NCI-H2029 (cell line): ENCODE measurements around the gene SKIL.

ENCODE experiments used
- DNase-seq: peaks from one replicate; lab custom pipeline; 2025; lab: John Stamatoyannopoulos, UW

The SKIL gene

DNA sequence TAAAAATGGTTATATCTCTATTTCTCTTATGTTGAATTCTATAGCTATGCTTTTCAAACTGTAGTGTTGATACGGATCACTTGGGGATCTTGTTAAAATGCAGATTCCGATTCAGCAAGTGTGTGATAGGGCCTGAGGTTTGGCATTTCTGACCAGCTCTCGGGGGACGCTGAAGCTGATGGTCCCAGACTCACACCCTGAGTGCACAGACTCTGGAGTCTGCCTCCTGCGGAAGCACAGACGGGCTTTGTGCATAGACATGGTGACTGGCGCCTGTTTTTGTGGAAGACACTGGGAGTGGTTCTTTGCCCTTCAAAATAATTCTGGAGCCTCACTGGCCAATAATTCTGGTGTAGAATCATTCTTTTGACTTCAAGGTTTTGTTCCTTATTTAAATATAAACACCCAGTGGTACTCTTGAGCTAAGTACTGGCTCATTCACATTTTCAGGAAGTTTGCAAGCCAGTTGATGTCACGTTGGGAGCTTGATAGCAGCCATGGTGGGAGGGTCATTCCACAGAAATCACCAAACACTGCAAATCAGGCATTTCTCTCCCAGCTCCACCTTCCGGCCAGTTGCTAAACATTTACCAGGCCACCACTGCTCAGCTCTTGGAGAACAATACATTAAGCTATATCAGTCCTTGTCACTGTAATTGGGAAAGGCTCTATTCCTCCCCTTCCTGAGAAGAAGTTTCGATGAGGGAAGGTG lies 80.3 kb downstream of the SKIL start:
- DNase-seq = no peak

GRCh38 chr3:170438836-170439235 lies 81.3 kb downstream of the SKIL start:
- no peak for DNase-seq

- DNase-seq = no peak
These were observed 82.8 kb downstream of the SKIL start for GRCh38 chr3:170440344-170440743.

DNA sequence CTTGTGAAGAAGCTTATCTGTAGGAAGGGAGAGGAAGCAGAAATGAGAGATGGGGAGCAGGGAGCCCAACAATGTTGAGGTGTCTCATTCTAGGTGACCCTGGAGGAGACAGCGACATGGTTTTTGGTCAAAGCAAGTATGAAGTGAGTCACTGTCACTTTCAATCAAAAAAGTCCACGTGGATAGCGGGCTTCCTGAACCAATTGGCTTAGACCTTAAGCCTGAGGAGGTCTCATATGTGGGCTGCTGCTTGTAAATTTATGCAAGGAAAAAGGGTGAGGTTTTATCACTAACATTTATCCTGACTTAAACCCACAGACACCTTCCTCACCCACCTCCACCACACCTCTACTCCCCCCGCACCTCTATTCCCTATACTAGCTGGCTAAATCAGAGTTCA lies 83.9 kb downstream of the SKIL start:
- no peak for DNase-seq

DNA sequence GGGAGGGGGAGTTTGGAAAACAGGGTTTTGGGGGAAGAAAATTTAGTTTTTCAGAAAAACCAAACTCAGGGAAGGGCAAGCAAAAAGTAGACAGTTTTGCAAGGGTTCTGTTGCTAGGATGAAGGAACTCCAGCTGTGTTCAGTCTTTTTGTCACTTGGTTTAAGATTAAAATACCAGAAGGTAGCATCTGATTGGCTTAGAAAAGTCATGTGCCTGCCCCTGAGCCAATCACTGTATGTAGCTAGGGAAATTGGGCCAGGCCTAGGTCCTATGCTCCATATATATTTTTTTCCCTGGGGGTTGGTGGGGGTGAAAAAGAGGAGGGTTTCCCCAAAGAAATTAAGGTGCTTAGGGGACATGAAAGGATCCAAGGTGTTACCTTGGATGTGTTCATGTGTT lies 85.4 kb downstream of the SKIL start:
- DNase-seq = no peak

DNA sequence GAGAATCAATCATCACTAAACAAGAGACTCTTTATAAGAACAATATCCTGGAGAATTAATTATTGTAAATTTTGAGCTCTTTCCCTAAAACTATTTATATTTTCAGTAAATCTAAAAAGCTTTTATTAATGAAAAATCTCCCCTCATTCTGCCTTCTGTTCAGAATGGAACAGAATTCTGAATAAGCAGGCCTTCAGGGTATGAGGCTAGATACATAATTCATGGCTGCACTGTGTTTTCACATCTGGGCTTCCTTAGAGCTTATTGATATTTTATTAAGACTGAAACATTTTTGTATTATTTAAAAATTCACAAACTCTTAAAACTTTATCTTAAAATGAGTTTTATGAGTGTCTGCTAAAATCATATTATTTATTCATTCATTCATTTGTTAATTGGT lies 85.9 kb downstream of the SKIL start:
- DNase-seq = no peak
